ENCODE results near the gene RHEBL1.

The RHEBL1 gene

DNA sequence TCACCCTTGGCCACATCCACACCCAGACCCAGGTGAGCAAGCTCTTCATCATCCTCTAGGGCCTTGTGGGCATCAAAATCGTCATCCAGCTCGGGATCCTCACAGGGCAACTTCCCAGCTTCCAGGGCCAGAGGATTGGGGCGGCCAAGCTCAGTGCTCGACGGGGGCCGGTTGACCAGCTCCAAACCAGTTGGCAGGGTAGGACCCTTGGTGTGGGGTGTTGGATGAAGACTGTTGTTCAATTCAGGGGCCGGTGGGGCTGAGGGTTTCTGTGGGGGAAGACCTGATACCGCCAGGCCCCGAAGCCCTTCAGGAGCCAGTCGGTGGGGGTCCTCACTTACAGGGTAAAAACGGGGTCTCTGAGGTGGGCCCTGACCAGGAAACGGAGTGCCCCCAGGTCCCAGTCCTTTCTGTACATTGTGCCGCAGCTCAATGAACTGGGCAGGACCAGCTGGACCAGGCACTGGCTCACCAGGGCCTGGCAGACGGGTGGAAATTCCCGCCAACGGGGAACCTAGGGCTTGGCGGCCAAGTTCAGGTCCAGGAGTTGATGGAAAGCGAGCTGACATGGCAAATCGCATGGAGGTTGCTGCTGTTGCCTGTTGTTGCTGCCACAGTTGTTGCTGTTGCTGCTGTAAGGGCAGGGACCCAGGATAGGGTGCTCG lies 31.4 kb downstream of the RHEBL1 start:
- TF ChIP-seq, protein P1, sequence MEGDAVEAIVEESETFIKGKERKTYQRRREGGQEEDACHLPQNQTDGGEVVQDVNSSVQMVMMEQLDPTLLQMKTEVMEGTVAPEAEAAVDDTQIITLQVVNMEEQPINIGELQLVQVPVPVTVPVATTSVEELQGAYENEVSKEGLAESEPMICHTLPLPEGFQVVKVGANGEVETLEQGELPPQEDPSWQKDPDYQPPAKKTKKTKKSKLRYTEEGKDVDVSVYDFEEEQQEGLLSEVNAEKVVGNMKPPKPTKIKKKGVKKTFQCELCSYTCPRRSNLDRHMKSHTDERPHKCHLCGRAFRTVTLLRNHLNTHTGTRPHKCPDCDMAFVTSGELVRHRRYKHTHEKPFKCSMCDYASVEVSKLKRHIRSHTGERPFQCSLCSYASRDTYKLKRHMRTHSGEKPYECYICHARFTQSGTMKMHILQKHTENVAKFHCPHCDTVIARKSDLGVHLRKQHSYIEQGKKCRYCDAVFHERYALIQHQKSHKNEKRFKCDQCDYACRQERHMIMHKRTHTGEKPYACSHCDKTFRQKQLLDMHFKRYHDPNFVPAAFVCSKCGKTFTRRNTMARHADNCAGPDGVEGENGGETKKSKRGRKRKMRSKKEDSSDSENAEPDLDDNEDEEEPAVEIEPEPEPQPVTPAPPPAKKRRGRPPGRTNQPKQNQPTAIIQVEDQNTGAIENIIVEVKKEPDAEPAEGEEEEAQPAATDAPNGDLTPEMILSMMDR (IDR thresholded peaks at IDR 0.05; ENCODE audit: borderline replicate concordance, control extremely low read depth, extremely low read depth, insufficient read depth, missing control alignments), result no peak
- in situ Hi-C loops (cut with MboI; ENCODE audit: low sequenced_read_pairs, unreplicated experiment), result no loop called here
- DNase-seq (ENCODE audit: low spot score), result no peak

DNA sequence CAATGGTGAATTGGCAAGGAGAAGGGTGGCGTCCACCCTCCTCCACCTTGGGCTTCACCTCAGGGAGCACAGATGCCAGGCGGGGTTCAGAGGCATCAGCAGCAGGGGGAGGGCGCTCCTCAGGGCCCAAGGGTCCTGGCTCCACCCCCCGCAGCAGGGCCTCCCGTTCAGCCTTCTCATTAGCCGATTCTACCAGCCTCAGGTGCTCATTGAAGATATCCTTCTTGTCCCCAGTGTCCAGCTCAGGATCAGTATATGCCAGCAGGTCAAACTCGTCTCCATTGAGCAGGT lies 31.9 kb downstream of the RHEBL1 start:
- TF ChIP-seq, protein P1 (IDR thresholded peaks at IDR 0.05; ENCODE audit: borderline replicate concordance, control extremely low read depth, extremely low read depth, insufficient read depth, missing control alignments), result no peak
- DNase-seq (ENCODE audit: low spot score), result no peak
- in situ Hi-C loops (cut with MboI; ENCODE audit: low sequenced_read_pairs, unreplicated experiment), result no loop called here

DNA sequence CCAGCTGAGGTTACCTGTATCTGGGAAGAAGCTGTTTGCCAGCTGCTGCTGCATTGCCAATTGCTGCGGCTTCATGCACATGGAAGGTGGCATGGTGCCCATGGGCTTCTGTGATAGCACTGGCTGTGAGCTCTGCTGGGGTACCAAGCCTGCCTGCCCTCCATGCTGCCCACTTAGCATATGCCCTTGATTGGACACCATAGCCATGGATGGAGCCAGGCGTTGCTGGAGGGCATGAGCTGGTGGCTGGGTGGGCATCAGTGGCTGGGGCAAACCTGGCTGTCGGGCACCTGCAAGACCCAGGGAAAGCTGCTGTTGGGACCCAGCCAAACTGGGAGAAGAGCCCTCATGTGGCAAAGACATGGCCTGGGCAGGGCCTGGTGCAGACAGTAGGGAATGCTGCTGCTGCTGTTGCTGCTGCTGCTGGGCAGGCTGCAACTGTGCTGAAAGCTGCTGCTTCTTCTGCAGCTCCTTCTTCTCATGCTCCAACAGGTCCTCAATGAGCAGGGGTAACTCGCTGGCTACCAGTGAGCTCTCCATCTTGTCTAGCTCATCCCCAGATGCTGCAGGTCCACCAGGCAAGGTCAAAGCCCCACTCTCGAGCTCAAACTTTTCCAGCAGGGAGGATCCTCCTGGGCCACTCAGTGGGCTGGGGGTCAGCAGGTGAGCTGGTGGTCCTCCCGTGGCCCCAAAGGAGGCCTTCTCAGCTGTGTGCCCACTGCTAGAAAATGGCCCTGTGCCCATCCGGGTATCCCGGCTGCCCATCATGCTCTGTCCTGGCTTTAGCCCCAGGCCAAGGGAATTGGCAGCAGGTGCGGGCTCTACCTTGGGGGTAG lies 32.5 kb downstream of the RHEBL1 start:
- TF ChIP-seq, protein P1 (IDR thresholded peaks at IDR 0.05; ENCODE audit: borderline replicate concordance, control extremely low read depth, extremely low read depth, insufficient read depth, missing control alignments), result no peak
- DNase-seq (ENCODE audit: low spot score), result no peak
- in situ Hi-C loops (cut with MboI; ENCODE audit: low sequenced_read_pairs, unreplicated experiment), result no loop called here

DNA sequence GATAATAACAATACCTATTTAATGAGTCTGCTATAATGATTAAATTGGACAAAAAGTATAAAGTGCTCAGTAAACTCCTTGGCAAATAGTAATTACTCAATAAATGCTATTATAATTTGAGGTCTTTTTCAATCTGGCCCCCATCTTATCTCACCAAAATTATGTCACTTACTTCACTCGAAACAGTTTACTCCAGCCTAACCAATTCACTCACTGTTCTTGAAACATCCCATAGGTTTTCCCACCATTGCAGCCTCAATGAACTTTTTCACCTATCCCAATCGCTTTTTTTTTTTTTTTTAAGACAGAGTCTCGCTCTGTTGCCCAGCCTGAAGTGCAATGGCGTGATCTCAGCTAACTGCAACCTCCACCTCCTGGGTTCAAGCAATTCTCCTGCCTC lies 33.8 kb downstream of the RHEBL1 start:
- in situ Hi-C loops (cut with MboI; ENCODE audit: low sequenced_read_pairs, unreplicated experiment), result no loop called here
- DNase-seq (ENCODE audit: low spot score), result no peak
- TF ChIP-seq, protein P1 (IDR thresholded peaks at IDR 0.05; ENCODE audit: borderline replicate concordance, control extremely low read depth, extremely low read depth, insufficient read depth, missing control alignments), result no peak

DNA sequence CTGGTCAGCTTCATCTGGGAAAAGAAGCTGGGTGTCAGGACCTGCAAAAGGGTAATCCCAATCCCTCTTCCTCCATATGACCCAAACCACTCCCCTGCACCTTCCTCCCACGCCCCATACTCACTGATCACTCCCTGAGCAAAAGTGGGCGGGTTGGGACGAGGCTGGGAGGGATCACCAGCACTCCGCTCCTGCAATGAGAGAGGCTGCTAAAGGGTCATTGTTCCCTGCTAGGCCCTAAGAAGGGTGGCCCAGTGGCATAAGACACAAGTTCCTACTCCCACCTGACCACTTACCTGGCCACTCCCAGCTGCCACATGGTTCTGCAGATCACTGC lies 35.5 kb downstream of the RHEBL1 start:
- in situ Hi-C loops (cut with MboI; ENCODE audit: low sequenced_read_pairs, unreplicated experiment), result no loop called here
- TF ChIP-seq, protein P1 (IDR thresholded peaks at IDR 0.05; ENCODE audit: borderline replicate concordance, control extremely low read depth, extremely low read depth, insufficient read depth, missing control alignments), result no peak
- DNase-seq (ENCODE audit: low spot score), result no peak

DNA sequence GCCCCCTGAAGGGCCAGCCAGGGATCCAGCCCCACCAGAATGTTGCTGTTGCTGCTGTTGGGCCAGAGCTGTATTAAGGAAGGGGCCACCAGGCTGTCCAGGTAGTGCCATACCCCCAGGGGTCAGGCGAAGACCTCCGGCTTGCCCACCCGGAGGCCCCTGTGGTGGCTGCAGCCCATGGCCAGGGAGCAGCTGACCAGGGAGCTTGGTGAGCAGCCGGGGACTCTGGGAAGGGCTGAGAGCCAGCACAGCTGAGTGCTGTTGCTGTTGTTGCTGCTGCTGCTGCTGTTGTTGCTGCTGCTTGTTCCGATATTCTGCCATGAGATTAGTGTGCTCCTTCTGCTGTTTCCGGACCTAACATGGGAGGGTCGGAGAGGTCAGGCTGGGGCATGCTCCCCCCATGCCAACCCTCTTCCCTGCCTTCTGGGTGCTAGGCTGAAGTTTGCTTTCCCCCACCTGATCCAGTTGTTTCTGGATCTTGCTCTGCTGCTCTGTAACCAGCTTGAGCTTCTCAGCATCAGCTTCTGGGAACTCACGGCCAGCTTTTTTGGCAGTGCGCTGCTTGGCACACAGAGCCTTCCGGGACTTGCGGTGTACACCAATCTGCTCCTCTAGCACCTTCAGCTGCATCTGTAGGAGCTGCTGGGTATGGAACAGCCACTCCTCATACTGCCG lies 36.0 kb downstream of the RHEBL1 start:
- TF ChIP-seq, protein P1 (IDR thresholded peaks at IDR 0.05; ENCODE audit: borderline replicate concordance, control extremely low read depth, extremely low read depth, insufficient read depth, missing control alignments), result no peak
- no peak for DNase-seq (ENCODE audit: low spot score)
- in situ Hi-C loops (cut with MboI; ENCODE audit: low sequenced_read_pairs, unreplicated experiment), result no loop called here

Data from GM13976 (cell line).